Urothelium cell line (cell line): ENCODE data around the gene COA7.
"Not testable (repeated sequence)": the region's sequence is repeated elsewhere in the genome, so short reads cannot be mapped to it uniquely, and the experiment has no call there.

ENCODE experiments used
- DNase-seq: peaks from one replicate; pipeline ENCODE4 v3.0.0; 2011; ENCODE audit warnings: low spot score, mixed read lengths
- FAIRE-seq: peaks from 2 replicates; lab custom pipeline; 2011; peaks lifted over from hg19 to GRCh38; lab: Jason Lieb, UNC

Gene COA7

DNA sequence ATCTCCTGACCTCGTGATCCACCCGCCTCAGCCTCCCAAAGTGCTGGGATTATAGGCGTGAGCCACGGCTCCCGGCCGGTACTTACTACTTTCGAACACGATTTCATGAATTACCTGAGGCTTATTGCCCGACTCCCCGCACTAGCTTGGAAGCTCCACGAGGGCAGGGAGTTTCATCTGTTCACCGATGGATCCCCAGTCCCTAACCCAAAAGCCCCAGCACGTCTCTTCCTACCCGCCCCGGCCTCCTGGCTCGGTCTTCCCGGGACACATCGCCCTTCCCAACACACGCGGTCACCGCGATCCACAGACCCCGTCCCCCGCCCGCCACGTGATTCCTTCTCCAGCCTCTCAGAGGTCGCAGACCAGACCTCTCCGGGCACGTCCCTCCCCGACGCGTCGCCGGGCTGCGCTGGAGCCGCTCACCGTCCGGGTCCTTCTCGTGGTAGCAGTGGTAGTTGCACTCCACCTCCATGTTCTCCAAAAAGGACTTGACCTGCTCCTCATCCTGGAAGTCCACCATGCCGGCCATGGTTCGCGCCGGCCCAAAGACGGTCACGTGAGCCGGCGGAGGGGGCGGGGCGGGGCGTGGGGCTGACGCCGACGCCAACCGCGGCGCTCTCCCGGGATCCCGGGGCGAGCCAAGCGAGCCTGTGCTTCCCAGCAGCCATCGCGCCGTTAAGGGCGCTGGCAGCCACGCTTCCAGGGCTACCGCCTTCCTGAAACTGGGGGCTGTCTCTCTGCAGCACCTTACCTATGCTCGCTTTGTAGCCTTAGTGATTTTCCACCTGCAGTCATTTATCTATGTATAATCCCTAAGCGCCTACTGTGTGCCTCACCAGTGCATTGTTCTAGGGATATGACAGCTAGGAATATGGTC, at the start of gene COA7:
TSS of gene COA7 (minus strand) at position 553 of the 880 bp plus-strand sequence. CDS start at position 532, 21 bp downstream.
- DNase-seq: peak; percentile 91
- no peak for FAIRE-seq

DNA sequence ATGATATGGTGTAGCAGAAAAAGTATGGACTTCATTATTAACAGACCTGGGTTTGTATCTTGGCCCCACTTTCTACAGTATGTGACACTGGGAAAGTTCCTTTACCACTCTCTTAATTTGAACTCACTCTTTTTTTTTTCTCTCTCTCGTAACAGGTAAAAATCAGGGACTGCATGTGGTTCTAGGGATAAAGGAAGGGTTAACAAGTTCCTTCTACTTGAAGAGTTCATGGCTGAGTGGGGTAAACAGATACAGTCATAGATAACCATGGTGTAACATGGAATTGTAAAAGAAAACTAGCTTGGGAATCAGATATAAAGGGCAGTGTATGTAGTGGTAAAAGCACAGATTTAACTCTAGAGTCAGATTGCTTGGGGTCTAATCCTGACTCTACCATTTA, 49.3 kb upstream of the COA7 start:
- FAIRE-seq: no peak
- no peak for DNase-seq

DNA sequence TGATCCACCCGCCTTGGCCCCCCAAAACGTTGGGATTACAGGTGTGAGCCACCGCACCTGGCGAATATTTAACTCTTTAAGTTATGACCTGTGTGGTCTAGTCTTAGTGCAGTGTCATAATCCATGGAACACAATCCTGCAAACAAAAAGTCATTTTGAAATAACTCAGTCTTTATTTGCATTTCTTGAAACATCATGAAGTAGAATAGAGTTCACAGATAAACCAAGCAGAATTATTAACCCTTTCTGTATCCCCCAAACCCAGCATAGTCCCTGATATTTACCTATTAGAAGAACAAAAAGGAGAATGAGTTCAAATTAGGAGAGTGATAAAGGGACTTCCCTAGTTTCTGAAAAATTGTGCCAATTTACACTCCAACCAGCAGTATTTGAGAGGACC, 48.0 kb upstream of the COA7 start:
- FAIRE-seq (no peak), DNase-seq (no peak)

DNA sequence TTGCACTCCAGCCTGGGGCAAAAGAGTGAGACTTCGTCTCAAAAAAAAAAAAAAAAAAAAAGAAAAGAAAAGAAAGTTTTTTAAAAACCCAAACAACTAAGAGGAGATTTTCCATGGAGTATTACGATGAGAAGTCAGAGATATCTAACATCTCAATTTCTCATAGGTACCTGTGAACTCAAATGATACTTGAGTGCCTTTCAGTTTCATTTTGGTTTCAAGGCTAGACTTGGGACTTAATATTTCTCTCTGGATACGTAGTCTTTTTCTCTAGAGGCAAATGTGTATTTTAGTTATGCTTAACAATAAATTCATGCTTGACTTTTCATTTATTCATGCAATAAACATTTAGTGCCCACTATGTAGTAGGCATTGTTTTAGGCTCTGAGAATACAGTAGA, 43.1 kb upstream of the COA7 start:
- FAIRE-seq (no peak), DNase-seq (no peak)

DNA sequence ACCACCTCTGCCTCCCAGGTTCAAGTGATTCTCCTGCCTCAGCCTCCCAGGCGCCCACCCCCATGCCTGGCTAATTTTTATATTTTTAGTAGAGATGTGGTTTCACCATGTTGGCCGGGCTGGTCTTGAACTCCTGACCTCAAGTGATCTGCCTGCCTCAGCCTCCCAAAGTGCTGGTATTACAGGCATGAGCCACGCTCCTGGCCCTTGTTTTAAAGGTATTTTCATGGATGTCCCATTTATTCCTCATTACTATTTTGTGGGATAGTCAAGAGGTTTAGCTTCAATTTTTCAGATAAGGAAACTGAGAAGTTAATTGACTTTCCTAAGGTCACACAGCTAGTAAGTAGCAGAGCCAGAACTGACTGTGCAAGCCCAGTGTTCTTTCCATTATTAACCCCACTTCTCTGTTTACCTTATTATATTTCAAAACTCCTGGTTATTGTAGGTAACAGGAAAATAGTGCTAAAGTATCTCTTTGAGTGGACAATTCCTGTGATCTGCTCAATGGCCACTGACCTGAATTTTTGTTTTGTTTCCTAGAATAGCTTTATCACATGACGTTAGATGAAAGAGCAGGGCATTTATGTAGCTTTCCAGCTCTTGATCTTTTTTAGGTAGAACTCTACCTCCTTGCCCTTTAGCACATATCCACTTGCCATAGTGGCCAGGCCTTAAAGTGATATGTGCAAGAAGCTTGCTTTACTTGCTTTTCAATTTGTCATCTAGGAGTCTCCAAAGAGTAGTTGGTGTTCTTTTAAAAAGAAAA, 41.7 kb upstream of the COA7 start:
- no peak for DNase-seq
- FAIRE-seq: no peak

DNA sequence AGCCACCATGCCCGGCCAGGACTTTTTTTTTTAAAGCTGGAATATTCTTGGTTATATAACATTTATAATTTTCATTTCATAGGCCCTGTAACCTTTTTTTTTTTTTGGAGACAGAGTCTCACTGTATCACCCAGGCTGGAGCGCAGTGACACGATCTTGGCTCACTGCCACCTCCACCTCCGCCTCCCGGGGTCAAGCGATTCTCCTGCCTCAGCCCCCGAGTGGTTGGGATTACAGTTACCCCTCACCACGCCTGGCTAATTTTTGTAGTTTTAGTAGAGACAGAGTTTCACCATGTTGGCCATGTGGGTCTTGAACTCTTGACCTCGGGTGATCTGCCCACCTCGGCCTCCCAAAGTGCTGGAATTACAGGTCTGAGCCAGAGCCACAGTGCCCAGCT, 40.7 kb upstream of the COA7 start:
- DNase-seq (no peak), FAIRE-seq (no peak)

DNA sequence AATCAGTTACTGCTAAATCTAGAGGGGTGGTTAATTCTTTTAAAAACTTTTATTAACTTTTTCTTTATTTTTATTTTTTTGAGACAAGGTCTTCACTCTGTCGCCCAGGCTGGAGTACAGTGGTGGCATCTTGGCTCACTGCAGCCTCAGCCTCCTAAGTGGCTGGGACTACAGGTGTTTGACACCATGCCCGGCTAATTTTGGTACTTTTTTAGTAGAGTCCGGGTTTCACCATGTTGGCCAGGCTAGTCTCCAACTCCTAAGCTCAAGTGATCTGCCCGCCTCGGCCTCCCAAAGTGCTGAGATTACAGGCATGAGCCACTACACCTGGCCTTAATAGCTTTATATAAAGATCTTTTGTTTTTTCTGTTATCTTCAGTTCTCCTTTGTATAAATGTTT, 40.0 kb upstream of the COA7 start:
- FAIRE-seq (no peak), DNase-seq (no peak)

DNA sequence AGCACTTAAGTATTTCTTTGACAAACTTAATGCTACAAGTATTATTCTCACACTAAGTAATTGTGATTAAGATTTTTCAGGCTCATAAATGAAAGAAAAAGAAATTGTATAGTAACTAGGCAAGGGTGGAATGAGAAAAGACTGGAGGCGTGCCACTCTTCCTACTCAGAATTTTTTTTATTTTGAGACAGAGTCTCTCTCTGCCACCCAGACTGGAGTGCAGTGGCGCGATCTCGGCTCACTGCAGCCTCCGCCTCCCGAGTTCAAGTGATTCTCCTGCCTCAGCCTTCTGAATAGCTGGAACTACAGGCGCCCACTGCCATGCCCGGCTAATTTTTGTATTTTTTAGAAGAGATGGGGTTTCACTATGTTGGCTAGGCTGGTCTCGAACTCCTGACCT, 37.2 kb upstream of the COA7 start:
- not testable (repeated sequence) for FAIRE-seq, DNase-seq

DNA sequence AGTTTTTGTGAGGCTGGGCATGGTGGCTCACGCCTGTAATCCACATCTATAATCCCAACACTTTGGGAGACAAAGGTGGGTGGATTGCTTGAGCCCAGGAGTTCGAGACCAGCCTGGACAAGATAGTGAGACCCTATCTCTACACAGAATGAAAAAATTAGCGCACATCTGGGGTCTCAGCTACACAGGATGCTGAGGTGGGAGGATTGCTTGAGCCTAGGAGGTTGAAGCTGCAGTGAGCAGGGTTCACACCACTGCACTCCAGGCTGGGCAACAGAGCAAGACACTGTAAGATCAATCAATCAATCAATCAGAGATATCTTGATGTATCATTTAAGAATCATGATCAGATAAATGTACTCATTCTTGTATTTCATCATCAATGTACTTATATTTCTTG, 35.2 kb upstream of the COA7 start:
- FAIRE-seq: no peak
- no peak for DNase-seq

DNA sequence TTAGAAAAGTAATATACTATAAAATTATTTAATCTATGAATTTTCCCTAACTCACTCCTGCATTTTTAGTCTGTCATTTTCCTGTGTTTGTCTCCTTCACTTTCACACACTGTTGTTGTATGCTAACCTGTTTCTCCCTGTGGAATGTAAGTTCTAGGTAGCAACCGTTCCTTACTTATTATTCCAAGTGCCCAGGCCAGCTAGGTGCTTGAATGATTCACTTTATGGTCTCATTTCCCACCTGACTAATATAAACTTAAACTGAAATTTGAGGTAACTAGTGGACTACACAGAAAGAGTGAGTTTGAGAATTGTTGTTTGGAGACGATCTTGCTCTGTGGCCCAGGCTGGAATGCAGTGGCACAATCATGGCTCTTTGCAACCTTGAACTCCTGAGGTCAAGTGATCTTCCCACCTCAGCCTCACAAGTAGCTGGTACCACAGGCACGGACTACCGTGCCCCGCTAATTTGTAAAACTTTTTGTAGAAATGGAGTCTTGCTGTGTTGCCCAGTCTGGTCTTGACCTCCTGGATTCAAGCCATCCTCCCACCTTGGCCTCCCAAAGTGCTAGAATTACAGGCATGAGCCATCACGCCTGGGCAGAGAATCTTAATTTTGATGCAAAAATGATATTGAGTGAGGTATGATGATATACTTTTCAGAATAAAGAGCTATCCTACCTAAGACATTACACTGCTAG, 30.0 kb upstream of the COA7 start:
- FAIRE-seq: no peak

DNA sequence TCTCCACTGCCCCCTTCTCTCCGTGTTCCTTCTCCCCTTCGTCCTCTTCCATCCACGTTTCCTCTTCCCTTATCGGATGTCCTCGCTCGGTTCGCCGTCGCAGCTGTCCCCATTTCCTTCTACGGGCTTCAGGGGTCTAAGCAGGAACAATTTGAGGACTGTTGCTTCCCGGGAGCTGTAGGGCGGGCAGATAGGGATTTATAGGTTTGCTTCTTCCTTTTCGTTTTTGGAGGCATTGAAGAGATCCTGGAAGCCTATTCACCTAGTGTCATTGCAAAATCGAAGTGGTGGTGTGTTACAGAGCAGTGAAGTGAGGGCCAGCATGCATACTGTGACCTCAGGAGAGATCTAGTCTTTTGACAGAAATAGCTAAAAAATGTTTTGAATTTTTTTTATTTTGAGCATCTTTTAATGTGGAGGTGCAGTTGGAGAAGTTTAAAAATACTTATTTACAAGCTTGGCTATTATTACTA, 29.0 kb upstream of the COA7 start:
- peak; percentile 13 for DNase-seq
- no peak for FAIRE-seq

More for the DNA sequence above, 30.0 kb upstream of the COA7 start:
- DNase-seq: no peak

DNA sequence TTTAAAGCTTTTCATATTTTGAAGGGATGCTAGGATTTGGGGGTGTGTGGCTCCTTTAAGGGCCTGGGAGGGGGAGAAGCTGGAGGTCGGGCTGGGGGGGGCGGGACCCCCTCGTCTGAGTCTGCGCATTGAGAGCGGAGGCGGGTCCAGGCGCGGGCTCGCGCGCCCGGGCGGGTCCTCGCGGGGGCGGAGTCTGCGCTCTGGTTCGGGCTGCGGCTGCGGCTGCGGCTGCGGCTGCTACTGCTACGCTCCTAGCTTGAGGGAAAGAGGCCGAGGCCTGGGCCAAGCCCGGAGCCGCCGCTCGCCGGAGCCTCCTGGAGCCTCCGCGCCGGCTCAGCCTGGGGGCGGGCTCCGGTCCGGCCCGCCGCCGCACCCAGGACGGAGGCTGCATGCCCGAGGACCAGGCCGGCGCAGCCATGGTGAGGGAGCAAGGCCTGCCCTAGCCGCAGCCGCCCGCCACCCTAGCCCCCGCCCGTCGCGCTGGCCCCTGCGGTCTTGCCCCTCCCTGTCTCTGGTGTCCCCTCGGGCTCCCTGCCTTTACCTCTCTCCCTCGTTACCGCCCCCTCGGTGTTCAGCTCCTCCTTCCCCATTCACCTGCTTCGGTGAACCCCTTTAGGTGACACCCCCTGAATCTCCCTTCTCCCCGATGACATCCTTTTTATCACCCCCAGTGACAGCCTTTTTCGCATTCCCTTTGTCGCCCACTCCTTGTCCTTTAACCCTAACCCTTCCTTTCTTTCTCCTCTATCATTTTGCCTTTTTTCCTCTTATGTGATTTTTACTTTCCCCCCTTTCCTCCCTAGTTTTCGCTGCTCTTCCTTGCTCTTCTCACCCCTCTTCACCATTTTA, 28.3 kb upstream of the COA7 start, which contains the start of gene ZYG11B:
TSS of gene ZYG11B (plus strand) at position 189 of the 849 bp plus-strand sequence. CDS start at position 390, 201 bp downstream.
- peak; percentile 96 for DNase-seq
- no peak for FAIRE-seq

DNA sequence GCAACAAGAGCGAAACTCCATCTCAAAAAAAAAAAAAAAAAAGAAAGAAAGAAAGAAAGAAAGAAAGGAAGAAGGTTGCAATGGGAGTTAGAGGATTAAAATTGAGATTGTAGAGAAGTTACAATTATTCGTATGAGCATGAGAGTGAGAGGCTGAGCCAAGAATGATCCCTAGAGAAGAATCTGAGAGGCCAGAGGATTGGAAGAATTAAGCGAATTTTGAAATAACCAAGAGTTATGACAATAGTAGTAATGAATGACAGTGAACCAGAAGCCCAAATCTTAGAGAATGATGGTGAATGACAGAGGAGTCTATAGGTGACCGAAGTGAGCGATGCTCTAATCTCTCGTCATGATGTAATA, 27.7 kb upstream of the COA7 start:
- FAIRE-seq (no peak), DNase-seq (peak; percentile 18)

DNA sequence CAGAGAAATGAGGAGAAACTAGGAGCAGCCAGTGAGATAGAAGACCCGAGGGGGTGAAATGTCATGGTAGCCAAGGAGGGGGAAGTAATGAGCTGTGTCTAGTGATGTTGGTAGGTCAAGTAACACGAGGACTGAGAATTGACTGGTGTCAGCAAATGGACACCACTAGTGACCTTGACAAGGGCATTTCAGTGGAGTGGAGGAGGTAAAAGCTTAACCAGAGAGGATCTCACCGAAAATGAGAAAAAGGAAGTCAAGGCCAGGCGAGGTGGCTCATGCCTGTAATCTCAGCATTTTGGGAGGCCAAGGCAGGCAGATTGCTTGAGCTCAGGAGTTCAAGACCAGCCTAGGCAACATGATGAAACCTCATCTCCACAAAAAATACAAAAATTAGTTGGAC, 25.1 kb upstream of the COA7 start:
- FAIRE-seq: no peak

DNA sequence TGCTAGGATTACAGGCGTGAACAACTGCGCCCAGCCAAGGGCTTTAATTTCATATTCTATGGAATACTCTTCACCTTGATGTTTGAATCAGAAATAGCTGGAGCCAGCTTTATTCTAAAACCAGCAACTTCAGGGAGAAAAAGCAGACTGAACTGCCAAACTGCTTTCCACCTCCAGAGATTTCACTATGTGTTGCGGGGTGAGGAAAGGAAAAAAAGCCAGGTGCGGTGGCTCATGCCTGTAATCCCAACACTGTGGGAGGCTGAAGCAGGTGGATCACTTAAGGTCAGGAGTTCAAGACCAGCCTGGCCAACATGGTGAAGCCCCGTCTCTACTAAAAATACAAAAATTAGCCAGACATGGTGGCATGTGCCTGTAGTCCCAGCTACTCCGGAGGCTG, 17.1 kb upstream of the COA7 start:
- DNase-seq, FAIRE-seq: not testable (repeated sequence)

More for the DNA sequence above, 25.1 kb upstream of the COA7 start:
- DNase-seq: no peak

DNA sequence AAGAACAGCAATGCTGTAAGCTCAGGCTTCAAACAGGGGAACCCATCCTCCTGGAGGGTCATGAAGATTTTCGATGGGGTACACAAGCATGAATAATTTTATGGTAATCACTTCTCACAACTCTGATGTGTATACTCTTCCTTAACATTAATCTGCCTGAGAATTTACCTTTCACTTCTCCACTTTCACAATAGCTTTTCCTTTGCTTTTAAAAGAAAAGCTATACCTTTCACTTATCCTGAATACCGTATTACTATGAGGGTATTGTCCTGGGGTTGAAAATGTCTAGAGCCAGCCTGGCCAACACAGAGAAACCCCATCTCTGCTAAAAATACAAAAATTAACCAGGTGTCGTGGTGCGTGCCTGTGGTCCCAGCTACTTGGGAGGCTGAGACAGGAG, 15.4 kb upstream of the COA7 start:
- FAIRE-seq (no peak), DNase-seq (no peak)

DNA sequence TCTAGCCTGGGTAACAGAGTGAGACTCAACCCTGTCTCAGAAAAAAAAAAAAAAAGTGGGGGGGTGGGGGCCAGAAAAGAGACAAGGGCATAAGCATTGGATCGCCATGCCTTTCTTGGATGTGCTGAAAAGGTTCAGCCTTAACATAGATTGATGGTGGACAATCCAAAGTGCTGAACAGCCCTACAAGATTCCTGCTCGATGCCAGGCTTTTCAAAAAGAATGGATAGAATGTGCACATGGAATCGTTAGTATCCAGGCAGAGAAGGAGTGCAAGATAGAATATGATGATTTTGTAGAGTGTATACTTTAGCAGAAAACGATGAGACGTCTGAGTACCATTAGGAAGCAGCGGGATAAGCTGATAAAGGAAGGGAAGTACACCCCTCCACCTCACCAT, 10.9 kb upstream of the COA7 start:
- DNase-seq: no peak
- FAIRE-seq: no peak

DNA sequence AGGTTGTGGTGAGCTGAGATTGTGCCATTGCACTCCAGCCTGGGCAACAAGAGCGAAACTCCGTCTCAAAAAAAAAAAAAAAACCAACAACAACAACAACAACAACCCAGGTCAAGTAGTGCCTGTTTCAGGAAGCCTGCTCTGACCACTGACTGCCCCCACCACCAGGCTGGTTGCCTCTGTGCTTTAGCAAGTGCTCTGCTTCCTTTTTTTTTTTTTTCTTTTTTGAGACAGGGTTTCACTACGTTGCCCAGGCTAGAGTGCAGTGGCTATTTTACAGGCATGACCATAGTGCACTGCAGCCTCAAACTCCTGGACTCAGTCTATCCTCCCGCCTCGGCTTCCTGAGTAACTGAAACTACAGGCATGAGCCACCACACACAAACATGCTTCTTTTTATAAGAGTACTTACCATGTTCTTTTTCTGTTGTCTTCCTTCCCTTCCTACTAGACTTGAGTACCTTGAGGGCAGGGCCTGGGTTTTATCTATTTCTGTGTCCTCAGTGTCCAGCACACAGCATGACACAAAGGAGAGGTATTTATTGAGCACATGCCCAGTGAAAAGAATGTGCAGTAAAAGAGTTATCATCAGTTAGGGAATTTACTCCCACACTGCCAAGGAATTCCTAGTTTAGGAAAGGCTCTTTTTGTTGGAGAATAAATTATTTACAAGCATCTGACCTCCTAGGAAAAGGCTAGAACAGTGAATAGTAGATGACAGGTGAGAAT, 9.9 kb upstream of the COA7 start:
- DNase-seq (peak; percentile 37), FAIRE-seq (no peak)
